ENCODE data around the gene ASXL2.

DNA sequence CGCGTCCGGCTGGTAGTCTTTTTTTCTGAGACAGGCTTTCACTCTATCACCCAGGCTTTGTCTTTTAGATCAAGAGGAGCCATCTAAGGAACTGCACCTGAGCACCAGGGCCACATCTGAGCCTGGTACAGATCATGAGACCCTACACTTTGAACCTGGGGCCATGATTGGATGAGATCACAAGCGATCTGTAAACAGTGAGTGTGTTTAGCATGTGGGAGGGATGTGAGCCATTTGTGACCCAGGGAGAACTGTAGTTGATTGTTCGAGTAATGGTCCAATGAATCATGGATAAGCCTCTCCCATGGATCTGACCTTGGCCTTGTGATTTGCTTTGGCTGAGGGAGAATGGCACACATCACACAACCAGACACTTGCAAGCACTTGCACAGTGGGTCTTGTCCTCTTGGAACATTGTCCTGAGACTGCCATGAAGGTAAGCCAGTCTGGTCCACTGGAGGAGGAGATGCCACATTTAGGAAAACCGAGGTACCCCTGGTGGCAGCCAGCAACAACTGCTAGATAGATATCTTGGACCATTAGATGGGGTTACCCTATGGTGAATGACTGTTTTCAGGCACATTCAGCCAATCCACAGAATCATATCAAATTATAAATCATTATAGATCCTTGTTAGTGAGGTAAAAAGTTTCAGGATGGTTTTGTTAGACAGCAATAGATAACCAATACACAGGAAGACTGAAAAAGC is 185.4 kb downstream of the ASXL2 start:
- no peak for TF ChIP-seq POLR2A (IDR thresholded peaks at IDR 0.05; ENCODE audit: low read length)
- no peak for TF ChIP-seq GATA1 (IDR thresholded peaks at IDR 0.05; ENCODE audit: low read depth, low read length)

Measured in erythroblast (primary cell).